Peyer's patch (tissue), 4 donors: ENCODE data around the gene SLC38A6. TPM values are rescaled to one million over a fixed set of nuclear protein-coding genes. Genes with fewer than 3 reads are reported as not detected.

Experiments
- DNase-seq, 3 donors: peaks; one replicate each; pipeline ENCODE4 v3.0.0-alpha.2; 2017 to 2019
- H3K27ac ChIP-seq, 4 donors: fragments of 200-600 bp; sonication (generic); one replicate each; pipeline ENCODE4 v1.5.1; 2016 to 2019
- H3K27me3 ChIP-seq, 2 donors: fragments of 200-600 bp; sonication (generic); one replicate each; pipeline ENCODE4 v1.5.1; 2019
- H3K36me3 ChIP-seq, 3 donors: fragments of 200-600 bp; sonication (generic); one replicate each; pipeline ENCODE4 v1.5.1; 2016 to 2019
- H3K4me1 ChIP-seq, 4 donors: fragments of 200-600 bp; sonication (generic); one replicate each; pipeline ENCODE4 v1.5.1; 2016 to 2019
- H3K4me3 ChIP-seq, 4 donors: fragments of 200-600 bp; sonication (generic); 1 replicate in 3 of 4; 2 replicates in 1 of 4; pipeline ENCODE4 v1.5.1; 2016 to 2019; ENCODE audit warnings: mild to moderate bottlenecking in 1 of 4
- H3K9me3 ChIP-seq, 4 donors: fragments of 200-600 bp; sonication (generic); one replicate each; pipeline ENCODE4 v1.5.1; 2016 to 2019; ENCODE audit warnings: mild to moderate bottlenecking in 1 of 4
- POLR2A ChIP-seq, 2 donors: fragments of 450-650 bp; IDR thresholded peaks; one replicate each; pipeline ENCODE4 v1.5.1; 2017; ENCODE audit warnings: antibody characterized with exemption in 2 of 2, mild to moderate bottlenecking in 2 of 2, moderate library complexity in 2 of 2
- total RNA-seq, 4 donors: library from RNA; depleted of rRNA; stranded (reverse); fragments of >200 nt; gene quantifications; one replicate each; pipeline ENCODE4 v1.1.0, GENCODE V29; 2016
- TF ChIP-seq, protein P1 (sequence below), 6 experiments: fragments of 450-650 bp in 4 of 6; fragments of 200-600 bp in 2 of 6; sonication (generic) in 1 of 6; IDR thresholded peaks; one replicate each; pipeline ENCODE4 v1.5.1; 2017 to 2019; ENCODE audit warnings: antibody characterized with exemption in 6 of 6, mild to moderate bottlenecking in 3 of 6, moderate library complexity in 1 of 6

SLC38A6 gene
- total RNA-seq, 4 donors from 2014 or later, result 8.0 to 38.8 (median 15.1) TPM

DNA sequence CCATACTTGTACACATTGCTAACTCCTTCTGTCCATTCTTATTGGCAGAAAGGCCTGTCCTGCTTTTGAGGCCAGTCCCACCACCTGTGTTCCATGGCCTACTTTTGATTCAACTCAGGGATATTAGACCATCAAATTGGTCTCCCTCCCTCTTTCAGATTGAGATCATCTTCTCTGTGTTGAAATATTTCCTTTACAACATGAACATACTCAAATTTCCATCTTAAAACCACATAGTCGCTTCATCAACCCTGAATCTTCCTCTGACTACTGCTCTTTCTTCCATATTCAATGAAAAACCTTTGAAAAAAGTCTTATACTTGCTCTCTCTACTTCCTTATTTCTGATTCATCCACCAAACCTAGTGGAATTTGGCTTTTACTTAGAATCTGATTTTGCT, 35.1 kb upstream of the SLC38A6 start:
- Histone ChIP-seq H3K27ac (no peak overlapping the region), H3K4me1 (no peaks in the 10 kb centered on the region), H3K4me3 (no peak overlapping the region), H3K9me3 (no peaks in the 10 kb centered on the region), H3K27me3 (no peaks in the 10 kb centered on the region), H3K36me3 (no peaks in the 10 kb centered on the region)
- DNase-seq, result no peak
- TF ChIP-seq, protein P1, sequence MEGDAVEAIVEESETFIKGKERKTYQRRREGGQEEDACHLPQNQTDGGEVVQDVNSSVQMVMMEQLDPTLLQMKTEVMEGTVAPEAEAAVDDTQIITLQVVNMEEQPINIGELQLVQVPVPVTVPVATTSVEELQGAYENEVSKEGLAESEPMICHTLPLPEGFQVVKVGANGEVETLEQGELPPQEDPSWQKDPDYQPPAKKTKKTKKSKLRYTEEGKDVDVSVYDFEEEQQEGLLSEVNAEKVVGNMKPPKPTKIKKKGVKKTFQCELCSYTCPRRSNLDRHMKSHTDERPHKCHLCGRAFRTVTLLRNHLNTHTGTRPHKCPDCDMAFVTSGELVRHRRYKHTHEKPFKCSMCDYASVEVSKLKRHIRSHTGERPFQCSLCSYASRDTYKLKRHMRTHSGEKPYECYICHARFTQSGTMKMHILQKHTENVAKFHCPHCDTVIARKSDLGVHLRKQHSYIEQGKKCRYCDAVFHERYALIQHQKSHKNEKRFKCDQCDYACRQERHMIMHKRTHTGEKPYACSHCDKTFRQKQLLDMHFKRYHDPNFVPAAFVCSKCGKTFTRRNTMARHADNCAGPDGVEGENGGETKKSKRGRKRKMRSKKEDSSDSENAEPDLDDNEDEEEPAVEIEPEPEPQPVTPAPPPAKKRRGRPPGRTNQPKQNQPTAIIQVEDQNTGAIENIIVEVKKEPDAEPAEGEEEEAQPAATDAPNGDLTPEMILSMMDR (IDR thresholded peaks at IDR 0.05), result no peak
- no peak for TF ChIP-seq POLR2A (IDR thresholded peaks at IDR 0.05)

DNA sequence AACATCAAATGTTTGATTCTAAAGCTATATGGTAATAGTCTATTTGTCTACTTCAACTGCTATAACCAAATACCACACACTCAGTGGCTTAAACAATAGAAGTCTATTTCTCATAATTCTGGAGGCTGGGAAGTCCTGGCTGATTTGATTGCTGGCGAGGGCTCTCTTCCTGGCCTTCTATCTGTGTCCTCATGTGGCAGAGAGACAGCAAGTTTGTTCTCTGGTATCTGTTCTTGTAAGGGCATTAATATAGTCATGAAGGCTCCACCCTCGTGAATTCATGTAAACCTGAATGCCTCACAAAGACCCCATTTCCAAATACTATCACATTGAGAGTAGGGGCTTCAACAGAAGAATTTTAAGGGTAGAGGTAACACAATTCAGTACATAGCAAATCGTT, 34.3 kb upstream of the SLC38A6 start:
- Histone ChIP-seq H3K9me3 (no peaks in the 10 kb centered on the region), H3K36me3 (no peaks in the 10 kb centered on the region), H3K4me1 (no peaks in the 10 kb centered on the region), H3K4me3 (no peak overlapping the region), H3K27ac (no peak overlapping the region), H3K27me3 (no peaks in the 10 kb centered on the region)
- TF ChIP-seq POLR2A (IDR thresholded peaks at IDR 0.05), result no peak
- TF ChIP-seq, protein P1 (IDR thresholded peaks at IDR 0.05), result no peak
- DNase-seq, result no peak

DNA sequence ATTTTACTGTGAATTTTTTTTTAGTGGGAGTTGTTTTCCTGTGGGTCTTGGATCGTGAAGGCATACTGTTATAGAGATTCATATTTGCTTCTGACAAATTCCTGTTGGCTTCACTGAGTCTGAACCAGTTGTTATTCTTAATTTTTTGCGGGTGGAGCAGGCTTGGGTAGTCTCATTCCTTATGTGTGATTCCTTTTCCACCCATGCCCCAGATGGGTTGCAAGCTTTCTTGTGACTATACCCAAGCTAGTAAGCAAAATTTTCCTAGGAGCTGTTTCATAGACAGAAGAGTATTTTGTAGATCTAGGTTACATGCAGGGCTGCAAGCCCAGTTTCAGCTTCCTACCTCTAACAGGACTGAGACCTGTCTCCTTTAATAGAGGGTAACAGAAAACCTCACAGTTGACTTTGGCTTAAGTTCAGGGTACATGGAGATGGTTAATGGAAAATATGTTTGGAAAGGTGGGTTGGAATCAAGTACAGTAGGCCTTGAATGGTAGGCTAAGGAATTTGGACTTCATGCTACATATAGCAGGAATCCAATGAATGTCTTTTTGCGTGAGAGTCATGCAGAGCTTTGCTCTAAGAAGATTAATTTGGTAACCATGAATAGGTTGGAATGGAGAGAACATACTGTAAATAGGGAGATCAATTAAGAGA, 29.1 kb upstream of the SLC38A6 start:
- no peak for DNase-seq
- no peak for TF ChIP-seq POLR2A (IDR thresholded peaks at IDR 0.05)
- TF ChIP-seq, protein P1 (IDR thresholded peaks at IDR 0.05), result no peak
- H3K36me3 ChIP-seq, result no peaks in the 10 kb centered on the region
- no peak overlapping the region for H3K4me3 ChIP-seq
- no peaks in the 10 kb centered on the region for H3K27me3 ChIP-seq
- no peak overlapping the region for H3K27ac ChIP-seq
- H3K4me1 ChIP-seq, result no peaks in the 10 kb centered on the region
- no peaks in the 10 kb centered on the region for H3K9me3 ChIP-seq

DNA sequence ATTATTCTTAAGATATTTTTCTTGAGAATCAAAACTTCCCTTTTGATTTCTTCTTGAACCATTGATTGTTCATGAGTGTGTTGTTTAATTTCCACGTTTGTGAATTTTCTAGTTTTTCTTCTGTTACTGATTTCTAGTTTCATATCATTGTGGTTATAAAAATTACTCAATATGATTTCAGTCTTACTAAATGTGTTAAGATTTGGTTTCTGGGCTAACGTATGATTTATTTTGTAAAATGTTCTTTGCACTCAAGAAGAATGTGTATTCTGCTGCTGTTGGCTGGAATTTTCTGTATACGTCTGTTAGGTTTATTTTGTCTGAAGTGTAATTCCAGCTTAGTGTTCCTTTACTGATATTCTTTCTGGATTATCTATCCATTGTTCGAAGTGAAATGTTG, 24.8 kb upstream of the SLC38A6 start:
- DNase-seq, result no peak
- H3K4me3 ChIP-seq, result no peak overlapping the region
- H3K4me1 ChIP-seq, result no peaks in the 10 kb centered on the region
- H3K9me3 ChIP-seq, result peaks cover 0 to 12% (median 0%) of the 10 kb centered on the region in 4 donors
- no peaks in the 10 kb centered on the region for H3K27me3 ChIP-seq
- H3K36me3 ChIP-seq, result no peaks in the 10 kb centered on the region
- TF ChIP-seq, protein P1 (IDR thresholded peaks at IDR 0.05), result no peak
- TF ChIP-seq POLR2A (IDR thresholded peaks at IDR 0.05), result no peak
- H3K27ac ChIP-seq, result no peak overlapping the region

DNA sequence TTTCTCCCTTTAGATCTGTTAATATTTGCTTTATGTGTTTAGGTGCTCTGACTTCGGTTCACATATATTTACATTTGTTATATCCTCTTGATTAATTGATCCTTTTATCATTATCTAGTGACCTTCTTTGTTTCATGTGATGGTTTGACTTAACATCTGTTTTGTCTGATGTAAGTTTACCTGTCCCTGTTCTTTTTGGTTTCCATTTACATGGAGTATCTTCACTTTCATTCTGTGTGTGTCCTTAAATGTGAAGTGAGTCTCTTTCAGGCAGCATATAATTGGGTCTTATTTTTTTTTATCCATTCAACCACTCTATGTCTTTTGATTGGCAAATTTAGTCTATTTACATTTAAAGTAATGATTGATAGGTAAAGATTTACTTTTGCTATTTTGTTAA, 24.4 kb upstream of the SLC38A6 start:
- Histone ChIP-seq H3K4me1 (no peaks in the 10 kb centered on the region), H3K27me3 (no peaks in the 10 kb centered on the region), H3K9me3 (peaks cover 0 to 12% (median 0%) of the 10 kb centered on the region in 4 donors), H3K36me3 (no peaks in the 10 kb centered on the region), H3K4me3 (no peak overlapping the region), H3K27ac (no peak overlapping the region)
- DNase-seq, result no peak
- TF ChIP-seq, protein P1 (IDR thresholded peaks at IDR 0.05), result no peak
- TF ChIP-seq POLR2A (IDR thresholded peaks at IDR 0.05), result no peak
